ENCODE measurements around the gene FAM13A.

The FAM13A gene

DNA sequence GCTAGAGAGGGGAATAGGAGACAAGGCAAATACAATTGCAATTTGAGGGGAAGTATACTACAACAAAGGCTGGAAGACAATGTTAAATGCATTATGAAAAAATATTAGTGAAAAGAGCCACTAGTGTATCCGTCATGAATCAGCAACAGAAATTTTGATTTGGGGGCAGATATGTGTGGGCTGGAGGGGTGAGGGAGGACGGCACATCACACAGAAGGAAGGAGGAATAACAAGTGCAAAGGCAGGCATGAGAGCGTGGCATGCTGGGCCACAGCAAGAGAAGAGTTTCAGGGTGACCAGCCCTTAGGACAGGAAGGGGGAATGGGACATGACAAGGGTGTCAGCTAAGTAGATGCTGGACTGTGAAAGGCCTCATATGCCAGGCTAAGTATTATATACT is 295.6 kb downstream of the FAM13A start:
- DNase-seq: no peak

DNA sequence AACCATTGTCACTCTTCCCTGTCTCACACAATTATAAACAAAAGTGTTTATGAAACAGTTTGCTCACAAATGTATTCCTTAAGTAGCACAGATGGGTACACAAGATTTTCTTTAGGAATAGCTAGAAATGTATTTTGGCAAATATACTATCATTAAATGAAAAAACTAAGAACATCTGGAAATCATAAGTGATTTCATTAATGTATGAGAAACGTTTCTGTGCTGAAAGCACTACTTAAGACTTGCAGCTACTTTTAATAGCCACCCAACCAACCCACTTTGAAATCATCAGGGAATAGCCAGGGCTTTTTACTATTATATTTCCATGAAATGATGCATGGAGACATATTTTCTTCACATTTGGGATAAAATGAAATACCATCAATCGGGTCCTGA is 297.1 kb downstream of the FAM13A start:
- DNase-seq: no peak

DNA sequence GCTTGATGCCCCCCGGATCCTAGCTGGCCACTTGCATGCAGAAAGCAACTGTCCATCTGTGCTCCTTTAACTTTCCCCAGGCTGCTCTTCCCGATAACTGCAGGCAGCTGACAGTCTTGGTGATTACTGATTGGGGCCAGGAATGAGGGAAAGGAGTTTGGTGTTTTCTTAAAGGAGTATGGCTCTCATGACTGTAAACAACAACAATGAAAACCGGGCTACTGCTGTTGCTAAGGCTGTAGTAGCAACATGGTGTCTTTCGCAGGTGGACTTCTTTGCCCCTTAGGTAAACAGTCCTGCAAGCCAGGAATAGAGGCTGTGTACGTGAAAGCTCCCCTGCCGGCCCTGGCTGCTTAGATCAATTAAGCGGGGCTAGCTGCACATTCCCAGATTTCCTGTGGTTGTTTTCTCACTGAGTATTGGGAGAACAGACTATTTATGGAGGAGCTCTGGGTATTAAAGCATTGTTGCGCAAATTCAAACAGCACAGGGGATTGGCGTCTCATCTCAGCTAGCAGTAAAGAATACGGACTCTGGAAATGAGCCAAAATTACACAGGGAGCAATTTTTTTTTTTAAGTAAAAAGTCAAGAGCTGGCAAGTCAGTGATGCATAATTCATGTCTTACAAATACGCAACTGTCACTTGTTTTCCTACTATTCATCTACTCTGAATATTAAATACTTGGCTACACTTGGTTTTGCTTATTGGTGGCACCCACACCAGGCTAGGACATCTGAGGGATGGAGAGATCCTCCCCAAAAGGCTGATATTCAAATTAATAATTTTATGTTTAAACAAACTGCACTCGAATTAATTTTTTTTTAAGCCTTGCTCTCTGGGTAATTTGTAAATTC is 297.7 kb downstream of the FAM13A start:
- DNase-seq: no peak

DNA sequence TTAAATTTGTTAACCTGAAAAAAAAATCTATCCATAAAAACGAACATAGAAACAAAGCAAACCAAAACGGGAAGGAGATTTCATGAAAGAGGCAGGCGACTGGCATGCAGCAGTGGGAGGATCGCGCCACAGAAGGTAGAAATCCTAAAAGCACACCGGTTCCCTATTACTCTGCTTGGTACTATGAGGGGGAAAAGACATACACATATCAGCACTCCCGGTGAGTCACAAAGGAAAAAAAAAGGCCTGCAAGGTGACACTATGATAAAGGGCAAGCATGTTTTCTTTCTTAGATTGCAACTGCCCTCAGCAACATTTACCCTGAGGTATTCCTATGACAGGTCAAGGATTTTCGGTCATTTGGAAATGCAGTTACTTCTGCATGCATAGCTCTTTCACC is 298.7 kb downstream of the FAM13A start:
- no peak for DNase-seq

DNA sequence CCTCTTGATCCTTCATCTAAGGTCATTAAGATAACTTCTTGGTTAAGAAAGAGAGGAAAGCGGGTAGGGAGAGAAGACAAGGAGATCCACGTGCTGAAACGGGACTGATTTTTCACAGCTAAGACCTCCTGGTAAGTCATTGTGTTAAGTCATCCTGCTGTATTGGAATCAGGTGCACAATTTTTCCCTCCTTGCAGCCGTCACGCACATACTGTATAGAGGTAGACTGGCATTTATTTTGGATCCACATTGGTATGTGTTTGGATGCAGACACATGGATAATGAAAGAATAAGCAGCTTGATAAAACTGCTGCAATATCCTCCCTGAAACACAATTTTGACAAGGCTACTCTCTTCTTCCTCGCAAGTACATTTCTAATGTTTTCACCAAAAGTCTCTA is 299.2 kb downstream of the FAM13A start:
- DNase-seq: no peak

DNA sequence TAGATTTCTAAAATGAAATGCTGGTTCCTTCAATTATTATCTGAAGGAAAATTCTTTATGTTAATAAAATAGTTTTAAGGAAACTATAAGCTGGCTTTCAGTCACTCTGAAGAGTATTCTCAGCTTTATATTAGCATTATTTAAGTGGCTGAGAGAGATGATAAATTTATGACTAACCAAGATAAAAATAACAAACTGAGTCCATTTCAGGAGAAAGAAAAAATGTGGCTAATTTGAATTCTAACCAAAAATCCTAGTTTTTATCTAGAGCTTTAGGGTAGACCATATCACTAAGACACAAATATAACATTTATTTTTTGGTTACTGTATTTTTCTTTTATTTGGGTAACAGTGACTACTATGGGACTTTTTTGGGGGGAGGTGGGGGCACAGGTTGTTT is 299.9 kb downstream of the FAM13A start:
- DNase-seq: no peak

DNA sequence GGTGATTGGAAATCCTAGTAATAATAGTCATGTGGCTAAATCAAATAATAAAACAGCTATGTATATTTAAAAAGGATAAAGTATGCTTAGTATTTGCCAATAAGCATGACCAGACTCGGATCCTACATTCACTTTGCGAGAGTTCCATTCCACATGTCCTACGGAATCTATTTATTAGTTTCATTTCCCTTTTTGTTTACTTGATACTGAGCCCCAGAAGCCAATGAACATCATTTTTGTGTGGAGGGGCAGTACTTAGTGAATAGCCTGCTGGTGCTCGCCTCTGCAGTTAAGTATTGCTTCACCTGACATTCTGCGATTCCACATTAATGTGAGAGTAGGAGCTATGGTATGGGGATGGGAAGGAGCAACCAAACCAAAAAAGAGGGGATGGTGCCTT is 300.8 kb downstream of the FAM13A start:
- no peak for DNase-seq

DNA sequence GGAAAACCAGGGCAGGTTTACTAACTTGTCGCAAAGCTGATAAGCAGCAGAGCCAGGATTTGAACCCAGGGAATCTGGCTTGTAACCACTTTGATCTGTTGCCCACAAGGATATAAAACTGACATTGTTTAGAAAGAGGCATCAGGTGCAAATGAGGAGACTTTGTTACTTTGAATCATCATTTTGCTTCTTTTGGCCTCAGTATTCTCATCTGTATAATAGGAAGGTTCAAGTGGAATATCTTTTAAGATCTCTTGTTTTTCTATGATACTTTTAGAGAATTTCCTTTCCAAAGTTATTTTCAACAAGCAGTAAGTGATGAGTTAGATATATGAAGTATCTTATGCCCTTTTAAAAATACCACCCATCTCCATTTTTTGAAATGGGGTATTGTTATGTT is 301.5 kb downstream of the FAM13A start:
- no peak for DNase-seq

DNA sequence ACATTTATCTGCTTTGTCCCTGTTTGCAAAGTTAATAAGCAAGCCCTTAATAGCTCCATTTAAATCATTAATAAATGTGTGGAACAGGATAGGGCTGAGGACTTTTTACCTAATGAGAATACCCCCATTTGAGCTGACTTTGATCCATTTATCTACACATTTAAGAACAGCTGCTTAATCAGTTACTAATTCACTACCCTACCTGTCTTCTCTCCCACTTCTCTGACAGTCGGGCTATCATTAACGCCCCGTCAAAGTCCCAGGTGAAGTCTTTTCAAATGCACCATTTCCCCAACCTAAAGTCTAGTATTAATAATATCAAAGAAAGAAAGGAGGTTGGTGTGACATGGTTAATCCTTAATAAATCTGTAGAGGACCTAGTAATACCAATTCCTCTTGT is 302.2 kb downstream of the FAM13A start:
- no peak for DNase-seq

DNA sequence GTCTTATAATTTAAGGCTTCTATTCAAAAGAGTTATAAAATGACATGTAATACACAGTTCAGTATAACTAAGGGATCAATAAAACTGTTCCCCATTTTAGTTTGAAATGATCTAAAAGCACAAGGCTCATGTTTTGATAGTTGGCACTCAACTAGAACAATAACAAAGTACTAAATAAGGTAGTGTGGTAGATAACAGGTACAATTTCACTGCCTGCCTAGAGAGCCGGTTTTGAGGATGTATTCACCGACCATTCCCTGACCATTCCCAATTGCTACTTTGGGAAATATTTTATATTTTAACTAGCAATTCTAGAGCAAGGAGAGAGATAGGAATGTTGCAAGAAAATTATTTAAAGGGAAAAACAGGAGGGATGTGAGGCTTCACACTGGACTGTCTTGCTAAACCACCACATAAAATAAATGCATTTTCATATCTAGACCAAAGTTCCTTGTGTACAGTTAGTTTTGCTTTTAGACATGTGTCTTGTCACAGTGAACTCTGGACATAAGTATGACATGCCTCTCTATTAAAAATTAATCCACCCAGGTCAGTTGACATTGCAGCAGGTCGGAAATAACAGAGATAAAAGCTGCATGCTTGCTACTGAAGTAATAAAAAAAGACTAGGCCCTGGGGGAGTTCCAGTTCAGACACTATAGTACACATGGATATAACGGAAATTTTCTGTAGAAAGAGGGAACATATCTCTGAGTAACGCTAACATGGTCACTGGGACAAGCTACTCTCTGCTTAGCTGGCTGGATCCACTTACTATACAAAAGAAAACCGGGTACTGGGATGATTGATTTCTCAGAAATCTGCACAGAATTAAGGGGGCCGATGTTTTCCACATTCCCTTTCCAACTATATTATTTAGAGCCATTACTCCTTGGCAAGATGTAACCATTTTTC is 303.1 kb downstream of the FAM13A start:
- no peak for DNase-seq

DNA sequence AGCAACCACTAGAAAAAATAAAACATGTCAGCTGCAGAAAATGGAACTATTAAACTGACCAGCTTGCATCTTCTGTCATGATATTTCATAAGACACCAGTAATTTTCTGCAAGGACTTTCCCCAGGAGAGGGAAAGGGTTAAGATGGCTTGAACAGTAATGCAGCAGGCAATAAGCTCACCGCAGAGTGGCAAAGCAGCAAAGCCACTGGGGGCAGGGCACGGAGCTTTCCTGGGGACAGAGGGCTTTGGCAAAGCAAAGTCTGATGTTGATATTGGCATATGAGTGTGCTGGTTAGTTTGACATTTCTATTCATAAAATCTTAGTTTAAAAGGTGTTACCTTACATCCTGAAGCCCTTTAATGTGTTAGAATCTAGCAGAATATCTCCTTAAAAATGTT is 304.2 kb downstream of the FAM13A start:
- DNase-seq: no peak

DNA sequence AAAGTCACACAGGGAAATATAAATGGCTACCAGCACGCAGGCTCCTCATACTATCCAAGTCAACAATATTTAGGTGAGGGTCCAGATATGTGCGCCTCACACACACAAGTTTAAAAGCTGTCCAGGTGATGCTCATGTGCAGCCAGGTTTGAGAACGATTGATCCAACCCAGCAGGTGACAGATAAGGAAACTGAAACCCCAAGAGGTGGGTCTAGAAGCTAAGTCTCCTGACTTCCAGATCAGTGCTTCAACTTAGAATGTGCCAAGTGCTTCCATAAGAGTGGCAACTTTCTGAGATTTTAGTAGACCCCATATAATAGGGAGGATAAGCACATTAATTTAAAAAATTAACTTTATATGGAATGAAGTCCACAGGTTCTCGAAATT is 304.9 kb downstream of the FAM13A start:
- no peak for DNase-seq

DNA sequence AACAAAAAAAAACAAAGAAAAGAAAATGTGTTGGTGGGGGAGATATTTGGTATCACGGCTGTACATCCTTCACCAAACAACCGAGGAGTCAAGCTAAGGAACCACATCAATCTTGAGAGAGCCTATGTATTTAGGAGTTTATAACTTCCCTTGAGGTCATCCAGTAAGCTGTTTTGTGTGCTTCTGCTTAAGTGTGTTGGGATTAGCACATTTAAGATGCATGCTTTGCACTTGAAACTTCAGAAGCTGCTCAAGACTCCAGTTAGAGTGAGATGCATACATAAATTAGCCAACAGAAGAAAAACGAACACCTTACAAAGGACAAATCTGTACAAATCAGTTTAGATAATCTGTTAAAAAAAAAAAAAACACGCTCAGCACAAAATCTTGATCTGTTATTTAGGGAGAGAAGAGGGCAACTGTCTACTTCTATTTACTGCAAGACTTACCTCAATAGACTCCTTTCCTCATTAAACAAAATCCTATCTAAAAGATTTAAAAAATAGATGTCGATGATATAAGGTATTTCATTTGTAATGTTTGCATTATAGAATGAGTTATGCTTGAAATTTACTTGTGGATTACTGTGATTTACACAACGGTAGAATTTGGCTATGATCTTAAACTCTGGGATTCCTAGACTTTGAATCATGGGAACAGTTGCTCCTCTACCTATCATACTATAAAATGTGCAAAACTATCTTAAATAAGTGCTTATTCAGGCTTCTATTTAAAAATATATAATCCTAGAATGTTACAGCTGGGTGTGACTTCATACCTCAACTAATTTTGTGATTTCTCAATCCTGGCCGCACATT is 305.5 kb downstream of the FAM13A start:
- no peak for DNase-seq

DNA sequence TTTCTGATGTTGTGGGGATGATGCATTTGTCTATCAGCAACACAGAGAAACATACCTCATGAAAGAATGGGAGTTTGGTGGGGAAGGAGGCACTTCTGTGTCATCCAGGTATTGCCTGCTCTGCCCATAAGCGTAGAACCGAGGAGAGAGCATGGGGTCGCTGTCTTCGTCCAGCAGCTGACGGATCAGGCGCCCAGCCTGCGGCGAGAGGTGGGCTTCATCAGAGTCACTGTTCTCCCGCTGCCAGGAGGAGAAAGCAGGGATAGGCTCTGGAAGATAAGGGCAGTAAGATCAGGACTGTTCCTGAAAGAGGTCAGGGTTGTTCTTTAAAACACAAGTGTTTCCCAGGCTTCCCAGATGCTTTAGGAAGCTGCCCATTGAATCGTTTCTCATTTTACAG is 306.6 kb downstream of the FAM13A start:
- DNase-seq: no peak

DNA sequence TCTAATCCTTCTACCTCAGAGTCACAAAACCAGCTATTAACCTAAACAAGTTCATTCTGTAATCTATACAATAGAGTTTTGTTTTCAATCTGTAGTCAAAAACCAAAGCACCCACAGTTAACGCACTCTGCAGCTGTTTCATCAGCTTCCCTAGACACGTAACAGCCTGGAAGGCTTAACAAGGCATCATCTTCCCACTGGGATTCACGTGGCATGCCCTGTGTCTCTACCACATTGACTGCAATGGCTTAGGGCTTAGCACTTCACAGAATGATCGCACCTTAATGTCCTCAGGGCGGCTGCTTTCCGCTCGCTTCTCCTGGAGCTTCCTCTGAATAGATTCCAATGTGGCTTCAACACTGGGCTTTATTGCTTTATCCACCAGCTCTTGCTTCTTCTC is 309.6 kb downstream of the FAM13A start:
- DNase-seq: no peak

DNA sequence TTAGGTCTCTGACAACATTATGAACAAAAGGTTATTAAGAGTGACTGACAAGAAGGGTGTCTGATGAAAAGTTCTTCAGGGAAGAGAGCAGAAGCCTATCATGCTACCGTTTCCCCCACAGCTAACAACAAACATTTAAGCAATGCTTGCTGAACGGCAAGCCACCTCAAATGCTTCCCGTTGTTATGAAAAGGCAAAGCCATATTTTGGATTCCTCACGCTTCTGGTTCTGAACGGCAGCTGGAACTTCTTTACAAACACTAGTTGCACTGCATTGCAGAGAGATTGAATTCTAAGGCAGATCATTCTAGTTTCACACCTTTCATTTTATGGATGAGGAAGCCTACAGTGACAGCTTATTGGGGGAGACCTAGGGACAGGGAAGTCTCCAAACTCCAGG is 310.8 kb downstream of the FAM13A start:
- no peak for DNase-seq

DNA sequence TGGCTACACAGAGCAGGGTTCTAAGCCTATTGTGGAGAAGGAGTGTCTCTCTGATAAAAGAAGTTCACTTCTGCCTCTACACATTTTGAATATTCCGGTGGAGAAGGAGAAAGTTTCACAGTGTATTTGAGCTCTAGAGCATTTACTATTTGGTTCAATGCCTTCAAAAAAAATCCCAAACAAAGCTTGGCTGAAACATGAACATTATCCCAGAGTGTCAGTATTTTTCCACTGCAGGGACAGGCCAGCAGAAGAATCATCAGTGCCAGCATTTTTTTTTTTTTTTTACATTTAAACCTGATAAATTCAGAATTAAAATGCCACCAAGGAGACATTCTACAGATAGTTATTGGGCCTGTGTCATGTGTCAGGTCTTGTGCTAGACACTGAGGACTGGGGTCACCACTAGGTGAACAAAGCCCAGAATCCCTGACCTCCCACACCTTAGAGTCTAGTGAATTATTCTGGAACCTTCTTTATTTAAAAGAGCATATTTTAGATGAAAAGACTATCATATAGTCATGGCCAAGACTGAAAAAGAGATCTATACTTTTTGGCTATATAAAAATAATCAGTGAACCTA is 311.3 kb downstream of the FAM13A start:
- DNase-seq: no peak

DNA sequence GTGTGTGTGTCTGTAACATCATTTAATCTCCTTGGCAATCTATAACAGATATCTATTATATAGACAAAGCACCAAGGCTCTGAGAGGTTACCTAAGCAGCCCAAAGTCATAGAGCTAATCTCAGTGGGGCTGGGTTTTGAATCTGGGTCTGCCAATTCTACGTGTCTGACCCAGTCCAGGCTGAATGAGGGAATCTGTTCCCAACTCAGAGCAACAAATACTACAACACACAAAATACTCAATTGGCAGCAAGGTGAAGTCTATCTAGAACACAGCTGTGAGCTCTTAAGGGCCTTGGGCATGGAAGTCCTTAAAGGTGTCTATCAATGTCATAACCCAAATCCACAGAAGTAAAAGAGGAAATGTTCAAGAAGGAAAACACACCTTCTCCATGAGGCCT is 311.8 kb downstream of the FAM13A start:
- DNase-seq: no peak

DNA sequence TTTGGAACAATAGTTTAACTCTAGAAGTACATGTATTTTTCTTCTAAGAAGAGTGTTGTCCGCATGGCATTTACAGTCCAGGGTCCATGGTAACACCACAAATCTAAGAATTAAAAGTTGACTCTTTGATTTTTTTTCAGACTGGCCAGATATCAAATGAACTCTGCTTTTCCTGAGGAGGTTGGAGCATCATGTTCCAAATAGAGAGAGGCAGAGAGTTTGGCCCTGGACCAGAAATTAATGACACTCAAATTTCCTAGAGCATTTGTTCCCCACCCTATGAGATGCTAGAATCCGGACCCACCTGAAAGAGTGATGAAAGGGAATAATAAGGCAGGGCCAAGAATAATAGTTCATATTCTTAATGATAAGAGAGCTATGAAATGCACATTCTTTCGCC is 312.4 kb downstream of the FAM13A start:
- no peak for DNase-seq

DNA sequence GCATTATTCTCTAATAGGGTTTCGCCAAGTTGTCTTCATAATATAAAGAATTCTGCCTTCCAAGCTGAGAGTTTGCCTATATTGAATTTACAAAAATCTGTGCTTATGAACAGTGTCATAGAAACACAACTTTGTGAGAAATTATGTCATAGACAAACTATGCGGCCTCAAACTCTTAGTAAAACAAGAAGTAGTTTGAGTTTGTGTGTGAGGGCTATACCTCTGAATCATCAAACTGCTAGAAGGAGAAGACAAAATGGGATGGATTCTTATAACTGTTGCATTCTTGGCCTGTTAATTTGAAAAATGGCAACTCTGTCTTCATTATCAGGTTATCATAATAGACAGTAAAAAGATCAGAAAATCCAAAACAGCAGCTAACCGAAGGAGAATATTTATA is 313.3 kb downstream of the FAM13A start:
- no peak for DNase-seq

DNA sequence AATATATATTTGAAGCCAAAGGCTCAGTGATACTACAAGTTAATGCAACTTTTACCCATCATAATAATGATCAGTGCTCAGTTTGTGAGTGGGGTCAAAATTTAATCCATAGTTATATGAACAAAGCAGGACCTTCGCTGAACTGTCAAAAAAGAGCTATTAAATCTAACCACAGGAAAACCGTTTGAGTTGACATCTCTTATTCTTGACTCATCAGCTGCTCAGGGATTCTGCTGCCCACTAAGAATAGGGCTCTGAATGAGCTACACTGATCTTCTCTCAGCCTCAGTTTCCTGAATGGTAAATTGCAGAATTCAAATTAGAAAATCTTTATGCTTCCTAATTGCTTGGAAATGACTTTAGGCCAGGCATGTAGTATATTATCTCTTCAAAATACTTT is 314.4 kb downstream of the FAM13A start:
- DNase-seq: no peak

DNA sequence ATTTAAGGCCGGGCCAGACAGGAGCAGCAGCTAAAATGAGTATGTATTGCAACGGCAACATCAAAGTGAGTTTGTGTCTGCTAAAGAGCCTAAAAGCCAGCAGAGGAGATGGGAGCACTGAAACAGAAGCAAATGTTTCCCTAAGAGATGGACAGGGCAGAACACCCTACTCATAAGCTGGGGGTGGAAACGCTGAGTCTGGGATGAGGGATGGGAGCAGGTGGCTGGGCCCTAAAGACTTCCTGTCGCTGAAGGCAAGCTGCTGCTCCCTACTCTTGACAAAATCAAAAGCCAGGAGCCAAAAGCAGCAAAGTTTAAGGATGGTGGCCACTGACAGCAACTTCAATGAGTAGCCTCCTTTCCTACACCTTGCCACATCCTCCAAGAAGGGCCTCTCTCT is 318.8 kb downstream of the FAM13A start:
- DNase-seq: no peak
